Activated CD8-positive, alpha-beta T cell treated with anti-CD3 and anti-CD28 coated beads for 36 hours (primary cell): ENCODE results near the gene RPS18. TPM values are rescaled to one million over a fixed set of nuclear protein-coding genes. Genes with fewer than 3 reads are reported as not detected.

Source experiments
- ATAC-seq: fragments of 200-7000 bp; cut with Tn5 transposase; one replicate; pipeline ENCODE4 v1.10.0; 2021; ENCODE audit warnings: mild to moderate bottlenecking, moderate library complexity
- CTCF ChIA-PET: fragments of 350-600 bp; sonication (Branson Sonifier 250); formaldehyde crosslinking; loops from one replicate; lab custom pipeline; 2021; ENCODE audit warnings: antibody characterized with exemption; lab: Charles Lee
- POLR2A ChIA-PET: fragments of 350-600 bp; sonication (Branson Sonifier 250); formaldehyde crosslinking; loops from one replicate; lab custom pipeline; 2021; ENCODE audit warnings: antibody characterized with exemption; lab: Charles Lee
- DNase-seq: peaks from one replicate; pipeline ENCODE4 v3.0.0-alpha.2; 2020
- H3K27ac Mint-ChIP-seq: one replicate; pipeline ENCODE4 v1.8.0; 2021; ENCODE audit warnings: mild to moderate bottlenecking, mixed read lengths
- H3K27me3 Mint-ChIP-seq: one replicate; pipeline ENCODE4 v1.8.0; 2021; ENCODE audit warnings: mixed read lengths
- H3K36me3 Mint-ChIP-seq: one replicate; pipeline ENCODE4 v1.8.0; 2021; ENCODE audit warnings: low read depth, mixed read lengths
- H3K4me1 Mint-ChIP-seq: one replicate; pipeline ENCODE4 v1.8.0; 2021; ENCODE audit warnings: low read depth, mixed read lengths
- H3K4me3 Mint-ChIP-seq: one replicate; pipeline ENCODE4 v1.8.0; 2021; ENCODE audit warnings: mild to moderate bottlenecking, moderate library complexity, mixed read lengths
- H3K9me3 Mint-ChIP-seq: one replicate; pipeline ENCODE4 v1.8.0; 2021; ENCODE audit warnings: mixed read lengths
- CTCF ChIP-seq: fragments of 200-600 bp; IDR thresholded peaks from one replicate; pipeline ENCODE4 v1.8.0; 2022; ENCODE audit warnings: antibody characterized with exemption, mild to moderate bottlenecking
- intact Hi-C: fragments of 100-400 bp; cut with micrococcal nuclease; formaldehyde crosslinking; loops from one replicate; pipeline ENCODE4 v1.10.0; 2022
- total RNA-seq, 2 experiments: library from RNA; stranded (reverse); gene quantifications; one replicate each; pipeline ENCODE4 v1.2.3, GENCODE V29; 2021

Gene RPS18
- total RNA-seq, 2 experiments from 2014 or later = 4,910 to 4,938 TPM

- intact Hi-C loops = no loop called here
Measured at GRCh38 chr6:33277663-33278391, 6.0 kb downstream of the RPS18 start.

GRCh38 chr6:33278392-33278741, 6.5 kb downstream of the RPS18 start:
- Mint-ChIP-seq H3K4me3 (no peak overlapping the region), H3K9me3 (no peaks in the 10 kb centered on the region), H3K27ac (peak overlapping the region; percentile 94), H3K27me3 (no peaks in the 10 kb centered on the region), H3K36me3 (peaks cover 39% of the 10 kb centered on the region), H3K4me1 (peaks cover 38% of the 10 kb centered on the region)
- ATAC-seq (no peak), DNase-seq (no peak)
- ChIA-PET POLR2A (interaction anchor here (0.6 to 9.5 kb wide), 11 partner anchors 15 to 176 kb away, joined by 3 to 261 read pairs (median 5); partner anchors contain the start of genes PFDN6, RGL2, RING1 and TAPBP), CTCF (interaction anchor here (1.1 to 5.6 kb wide), 9 partner anchors 11 to 155 kb away, joined by 3 to 35 read pairs (median 8); partner anchors contain the start of genes PFDN6, RGL2, RXRB and SLC39A7)
- intact Hi-C loops = no loop called here
- no peak for TF ChIP-seq CTCF

More at GRCh38 chr6:33277663-33278391, 6.0 kb downstream of the RPS18 start:
- peak; percentile 26 for ATAC-seq
- Mint-ChIP-seq H3K9me3 (no peaks in the 10 kb centered on the region), H3K4me3 (peak overlapping the region; percentile 95), H3K27ac (peak overlapping the region; percentile 94), H3K4me1 (peaks cover 38% of the 10 kb centered on the region), H3K27me3 (no peaks in the 10 kb centered on the region), H3K36me3 (peaks cover 42% of the 10 kb centered on the region)
- CTCF ChIA-PET = interaction anchor here (1.1 to 5.6 kb wide), 17 partner anchors 11 to 301 kb away, joined by 3 to 35 read pairs (median 4); partner anchors contain the start of genes KIFC1, PFDN6, RGL2 and RXRB
- POLR2A ChIA-PET = interaction anchor here (0.6 to 9.5 kb wide), 24 partner anchors 10 to 304 kb away, joined by 3 to 261 read pairs (median 4); partner anchors contain the start of genes CUTA, PFDN6, RGL2 and RING1
- DNase-seq = peak; percentile 62
- no peak for TF ChIP-seq CTCF

GRCh38 chr6:33278810-33279209, 6.9 kb downstream of the RPS18 start:
- no peaks in the 10 kb centered on the region for H3K27me3 Mint-ChIP-seq
- H3K27ac Mint-ChIP-seq = peak overlapping the region; percentile 94
- DNase-seq = no peak
- POLR2A ChIA-PET = interaction anchor here (1.1 to 9.5 kb wide), 7 partner anchors 14 to 71 kb away, joined by 3 to 261 read pairs (median 11); partner anchors contain the start of genes PFDN6, RGL2, RING1 and TAPBP
- no peak for TF ChIP-seq CTCF
- intact Hi-C loops = no loop called here
- peaks cover 34% of the 10 kb centered on the region for H3K36me3 Mint-ChIP-seq
- H3K4me3 Mint-ChIP-seq = no peak overlapping the region
- CTCF ChIA-PET = interaction anchor here (1.1 to 5.6 kb wide), 6 partner anchors 10 to 147 kb away, joined by 3 to 35 read pairs (median 10); partner anchors contain the start of genes PFDN6, RGL2, RXRB and SLC39A7
- no peaks in the 10 kb centered on the region for H3K9me3 Mint-ChIP-seq
- H3K4me1 Mint-ChIP-seq = peaks cover 38% of the 10 kb centered on the region
- ATAC-seq = no peak

GRCh38 chr6:33279257-33279695, 7.4 kb downstream of the RPS18 start:
- peaks cover 36% of the 10 kb centered on the region for H3K4me1 Mint-ChIP-seq
- no peaks in the 10 kb centered on the region for H3K9me3 Mint-ChIP-seq
- H3K4me3 Mint-ChIP-seq = no peak overlapping the region
- POLR2A ChIA-PET = interaction anchor here (1.2 to 9.5 kb wide), 2 partner anchors 14 to 29 kb away, joined by 3 to 261 read pairs; partner anchors contain the start of genes PFDN6, RGL2 and WDR46
- DNase-seq (no peak), ATAC-seq (no peak)
- no peak overlapping the region for H3K27ac Mint-ChIP-seq
- H3K36me3 Mint-ChIP-seq = peaks cover 32% of the 10 kb centered on the region
- H3K27me3 Mint-ChIP-seq = no peaks in the 10 kb centered on the region
- CTCF ChIA-PET = interaction anchor here (1.1 to 5.6 kb wide), 4 partner anchors 10 to 147 kb away, joined by 3 to 35 read pairs (median 8); partner anchors contain the start of genes PFDN6, RXRB, SLC39A7 and WDR46
- intact Hi-C loops = no loop called here
- TF ChIP-seq CTCF = no peak
